NCI-H146 (cell line): ENCODE measurements around the gene SVEP1.

Source experiments
- DNase-seq: peaks from one replicate; lab custom pipeline; 2025; lab: John Stamatoyannopoulos, UW

SVEP1 gene

DNA sequence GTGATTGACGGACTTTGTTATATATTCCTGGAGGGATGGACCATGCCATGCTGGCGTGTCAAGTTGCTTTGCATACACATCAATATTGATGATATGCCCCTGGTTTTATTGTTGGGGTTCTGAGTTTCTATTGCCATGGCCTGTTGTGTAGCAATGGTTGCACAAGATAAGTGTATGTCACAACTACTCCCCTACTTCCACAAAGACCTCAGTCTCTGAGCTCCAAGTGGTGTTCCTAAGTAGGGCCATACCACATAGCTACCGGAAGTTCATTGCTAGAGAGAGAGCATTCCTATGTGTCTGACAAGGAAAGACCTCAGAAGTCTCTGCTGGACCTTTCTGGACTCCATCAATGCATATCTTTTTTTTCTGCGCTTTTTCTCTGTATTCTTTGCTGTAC is 261.6 kb downstream of the SVEP1 start:
- DNase-seq, result no peak

DNA sequence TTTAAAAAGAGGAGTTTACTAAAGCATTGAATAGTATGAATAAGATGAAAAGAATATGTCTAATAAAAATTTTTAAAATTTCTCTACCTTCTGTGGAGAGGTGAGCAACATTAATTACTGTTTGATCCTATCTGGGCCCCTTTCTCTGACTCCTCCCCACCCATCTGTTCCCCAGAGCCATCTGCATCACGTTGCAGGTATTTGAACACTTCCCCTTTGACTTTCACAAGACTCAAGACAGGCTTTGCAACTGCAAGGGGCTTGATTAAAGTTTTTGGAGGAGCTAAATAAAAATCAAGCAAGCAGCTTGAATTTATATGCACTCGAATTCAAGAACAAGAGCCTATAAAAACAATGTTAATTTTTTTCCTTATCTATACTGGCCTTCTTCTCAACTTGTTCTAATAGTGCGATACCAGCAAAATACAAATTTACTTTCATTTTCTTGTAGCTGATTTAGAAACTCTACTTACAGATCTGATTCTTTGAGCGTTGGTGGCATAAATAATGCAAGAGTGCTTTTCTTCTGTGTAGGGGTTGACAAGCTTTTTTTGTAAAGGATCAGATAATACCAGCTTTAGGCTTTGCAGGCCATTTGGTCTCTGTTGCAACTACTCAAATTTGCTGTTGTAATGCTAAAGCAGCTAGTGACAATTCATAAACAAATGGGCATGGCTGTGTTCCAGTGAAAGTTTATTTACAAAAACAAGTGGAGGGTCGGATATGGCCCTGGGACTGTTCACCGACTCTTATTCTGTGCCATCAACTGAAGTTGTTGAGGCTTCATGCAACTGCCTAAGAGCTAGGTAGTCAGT is 263.1 kb downstream of the SVEP1 start:
- DNase-seq, result no peak
